H1 (cell line): Measurements from ENCODE around the gene ASPA. TPM values are rescaled to one million over a fixed set of nuclear protein-coding genes. Genes with fewer than 3 reads are reported as not detected.
A peak's percentile ranks its signal among the peaks of the same experiment; 100 is the strongest.

Source experiments
- CTCF ChIA-PET: fragments of 300-600 bp; sonication (Branson Sonifier 250); formaldehyde crosslinking; loops from one replicate; lab custom pipeline; 2021; ENCODE audit not compliant: partially characterized antibody; lab: Charles Lee
- POLR2A ChIA-PET: fragments of 300-600 bp; sonication (Branson Sonifier 250); formaldehyde crosslinking; loops from one replicate; lab custom pipeline; 2021; ENCODE audit warnings: inconsistent platforms; ENCODE audit not compliant: partially characterized antibody; lab: Charles Lee
- DNase-seq, 2 experiments: peaks; one replicate each; pipeline versions ENCODE4 v3.0.0 to v3.0.0-alpha.2; 2010 to 2022; ENCODE audit warnings: low spot score in 2 of 2, low read depth in 1 of 2, mixed read lengths in 1 of 2
- FAIRE-seq: peaks from 2 replicates; lab custom pipeline; 2011; peaks lifted over from hg19 to GRCh38; lab: Jason Lieb, UNC
- H2AFZ ChIP-seq: 2 replicates; pipeline ENCODE4 v1.8.1; 2012; ENCODE audit warnings: low read length, inconsistent platforms
- H2AK5ac ChIP-seq: 2 replicates; pipeline ENCODE4 v1.6.1; 2013; ENCODE audit warnings: low read depth, low read length
- H2BK120ac ChIP-seq: replicated peaks from 2 replicates; pipeline ENCODE3; 2013; ENCODE audit warnings: low read depth, low read length, inconsistent platforms
- H2BK12ac ChIP-seq: 2 replicates; pipeline ENCODE4 v1.6.1; 2013; ENCODE audit warnings: low read depth, low read length
- H2BK15ac ChIP-seq: 2 replicates; pipeline ENCODE4 v1.6.1; 2013; ENCODE audit warnings: low read length
- H2BK20ac ChIP-seq: 2 replicates; pipeline ENCODE4 v1.6.1; 2013; ENCODE audit warnings: low read length
- H2BK5ac ChIP-seq: 2 replicates; pipeline ENCODE4 v1.6.1; 2013; ENCODE audit warnings: low read depth, low read length
- H3K14ac ChIP-seq: 2 replicates; pipeline ENCODE4 v1.6.1; 2013; ENCODE audit warnings: inconsistent platforms; ENCODE audit not compliant: insufficient read length
- H3K18ac ChIP-seq: 2 replicates; pipeline ENCODE4 v1.6.1; 2013; ENCODE audit warnings: low read length; ENCODE audit errors: extremely low read depth
- H3K23ac ChIP-seq: 2 replicates; pipeline ENCODE4 v1.6.1; 2013; ENCODE audit warnings: inconsistent platforms; ENCODE audit not compliant: insufficient read length
- H3K23me2 ChIP-seq: 2 replicates; pipeline ENCODE4 v1.6.1; 2013; ENCODE audit warnings: low read depth, low read length
- H3K27ac ChIP-seq: 2 replicates; pipeline ENCODE4 v1.6.1; 2011; ENCODE audit warnings: low read depth, low read length, inconsistent platforms
- H3K27me3 ChIP-seq, 4 experiments: replicated peaks in 1 of 4; 1 replicate in 1 of 4; 2 replicates in 3 of 4; pipeline versions ENCODE4 v1.6.1 to v1.8.1; 2011 to 2013; ENCODE audit warnings: low read length in 3 of 4, mild to moderate bottlenecking in 3 of 4, inconsistent platforms in 2 of 4, mixed read lengths in 2 of 4, moderate library complexity in 1 of 4; ENCODE audit not compliant: control insufficient read depth in 3 of 4, insufficient read depth in 3 of 4; ENCODE audit errors: extremely low read depth in 1 of 4
- H3K36me3 ChIP-seq, 4 experiments: 2 replicates each; pipeline versions ENCODE4 v1.6.1 to v1.8.1; 2011 to 2013; ENCODE audit warnings: mild to moderate bottlenecking in 4 of 4, low read length in 3 of 4, moderate library complexity in 2 of 4, control low read depth in 1 of 4, inconsistent platforms in 1 of 4; ENCODE audit not compliant: insufficient read depth in 4 of 4, control insufficient read depth in 2 of 4
- H3K4ac ChIP-seq: replicated peaks from 2 replicates; pipeline ENCODE3; 2013; ENCODE audit warnings: low read length, low read depth, mixed read lengths, inconsistent platforms; ENCODE audit not compliant: insufficient read length
- H3K4me1 ChIP-seq, 4 experiments: replicated peaks in 1 of 4; 1 replicate in 1 of 4; 2 replicates in 3 of 4; pipeline versions ENCODE4 v1.6.1 to v1.8.1; 2011 to 2013; ENCODE audit warnings: low read length in 3 of 4, inconsistent platforms in 2 of 4, mixed read lengths in 1 of 4; ENCODE audit not compliant: insufficient read depth in 4 of 4, control insufficient read depth in 3 of 4
- H3K4me2 ChIP-seq, 2 experiments: 2 replicates each; pipeline versions ENCODE4 v1.6.1 to v1.8.1; 2011 to 2013; ENCODE audit warnings: low read depth in 2 of 2, low read length in 2 of 2, control low read depth in 1 of 2, inconsistent platforms in 1 of 2, mild to moderate bottlenecking in 1 of 2; ENCODE audit not compliant: insufficient read depth in 1 of 2
- H3K4me3 ChIP-seq, 4 experiments: fragments of 200-600, 300-600 bp in 1 of 4; sonication (generic), shearing (Covaris generic), sonication (Bioruptor Twin) in 1 of 4; 2 replicates each; pipeline versions ENCODE4 v1.5.1 to v1.8.1; 2011 to 2016; ENCODE audit warnings: low read length in 4 of 4, low read depth in 3 of 4, control low read depth in 2 of 4, inconsistent platforms in 2 of 4, mild to moderate bottlenecking in 2 of 4, mixed read lengths in 1 of 4, moderate library complexity in 1 of 4; ENCODE audit not compliant: insufficient read depth in 2 of 4; ENCODE audit errors: extremely low read depth in 1 of 4
- H3K56ac ChIP-seq: replicated peaks from 2 replicates; pipeline ENCODE3; 2013; ENCODE audit warnings: low read depth, mild to moderate bottlenecking, mixed read lengths, low read length, inconsistent platforms; ENCODE audit not compliant: insufficient read length
- H3K79me1 ChIP-seq: 2 replicates; pipeline ENCODE4 v1.6.1; 2013; ENCODE audit warnings: low read depth, low read length, control low read depth
- H3K79me2 ChIP-seq, 2 experiments: 2 replicates each; pipeline versions ENCODE4 v1.6.1 to v1.8.1; 2012 to 2013; ENCODE audit warnings: low read length in 2 of 2, mild to moderate bottlenecking in 2 of 2, inconsistent platforms in 1 of 2; ENCODE audit not compliant: insufficient read depth in 2 of 2, control insufficient read depth in 1 of 2
- H3K9ac ChIP-seq, 4 experiments: replicated peaks in 1 of 4; 1 replicate in 1 of 4; 2 replicates in 3 of 4; pipeline versions ENCODE4 v1.6.1 to v1.8.1; 2011 to 2013; ENCODE audit warnings: low read depth in 3 of 4, low read length in 3 of 4, control low read depth in 2 of 4, mild to moderate bottlenecking in 2 of 4, moderate library complexity in 2 of 4, inconsistent platforms in 1 of 4; ENCODE audit errors: extremely low read depth in 1 of 4
- H3K9me3 ChIP-seq, 2 experiments: 2 replicates each; pipeline versions ENCODE4 v1.6.1 to v1.8.1; 2012 to 2013; ENCODE audit warnings: mild to moderate bottlenecking in 2 of 2, moderate library complexity in 2 of 2, control low read depth in 1 of 2, inconsistent platforms in 1 of 2, low read depth in 1 of 2, low read length in 1 of 2, mixed read lengths in 1 of 2; ENCODE audit not compliant: insufficient read depth in 2 of 2
- H4K20me1 ChIP-seq, 2 experiments: replicated peaks in 1 of 2; 2 replicates each; pipeline versions ENCODE3 to v1.8.1; 2011 to 2013; ENCODE audit warnings: inconsistent platforms in 2 of 2, low read length in 2 of 2, mild to moderate bottlenecking in 1 of 2; ENCODE audit not compliant: insufficient read depth in 2 of 2, control insufficient read depth in 1 of 2
- H4K5ac ChIP-seq: 2 replicates; pipeline ENCODE4 v1.6.1; 2013; ENCODE audit warnings: low read length, low read depth, mixed read lengths, inconsistent platforms; ENCODE audit not compliant: insufficient read length
- H4K8ac ChIP-seq: 2 replicates; pipeline ENCODE4 v1.8.0; 2013; ENCODE audit warnings: mild to moderate bottlenecking, moderate library complexity, low read length, inconsistent platforms; ENCODE audit not compliant: insufficient read depth; ENCODE audit errors: extremely low read depth
- H4K91ac ChIP-seq: replicated peaks from 2 replicates; pipeline ENCODE3; 2013; ENCODE audit warnings: low read length, mixed read lengths, inconsistent platforms; ENCODE audit not compliant: insufficient read length
- ATF2 ChIP-seq: IDR thresholded peaks from 2 replicates; pipeline ENCODE4 v1.6.1; 2012; ENCODE audit warnings: low read length, inconsistent platforms
- ATF3 ChIP-seq: IDR thresholded peaks from 2 replicates; pipeline ENCODE4 v1.6.1; 2011; ENCODE audit warnings: low read depth, mild to moderate bottlenecking, low read length; ENCODE audit not compliant: insufficient read depth
- EZH2 ChIP-seq: fragments of 200-600 bp; sonication (generic); IDR thresholded peaks from 2 replicates; pipeline ENCODE4 v1.7.1; 2012; ENCODE audit warnings: low read depth, mild to moderate bottlenecking, moderate library complexity, low read length, inconsistent platforms; ENCODE audit not compliant: severe bottlenecking
- GTF2F1 ChIP-seq: IDR thresholded peaks from 2 replicates; pipeline ENCODE4 v1.6.1; 2012; ENCODE audit warnings: low read depth, low read length, improper control_type of control experiment, borderline replicate concordance
- JUN ChIP-seq: IDR thresholded peaks from 2 replicates; pipeline ENCODE4 v1.6.1; 2011; ENCODE audit warnings: low read depth, mild to moderate bottlenecking, improper control_type of control experiment, low read length
- RBBP5 ChIP-seq: IDR thresholded peaks from 2 replicates; pipeline ENCODE4 v1.7.1; 2012; ENCODE audit warnings: low read depth, mild to moderate bottlenecking, inconsistent platforms, low read length, moderate library complexity, borderline replicate concordance
- SAP30 ChIP-seq: fragments of 300-600 bp; sonication (generic); IDR thresholded peaks from 2 replicates; pipeline ENCODE4 v1.7.1; 2012; ENCODE audit warnings: low read length, moderate library complexity, mild to moderate bottlenecking, inconsistent platforms; ENCODE audit not compliant: insufficient read depth, insufficient replicate concordance
- SP4 ChIP-seq: IDR thresholded peaks from 2 replicates; pipeline ENCODE4 v1.6.1; 2012; ENCODE audit warnings: low read length, inconsistent platforms
- SUZ12 ChIP-seq: fragments of 200-600 bp; sonication (generic); IDR thresholded peaks from 2 replicates; pipeline ENCODE4 v1.6.1; 2012; ENCODE audit warnings: mild to moderate bottlenecking, inconsistent platforms, low read length, moderate library complexity, mixed read lengths
- TAF7 ChIP-seq: optimal IDR thresholded peaks from 2 replicates; pipeline ENCODE3; 2011; ENCODE audit warnings: low read depth, mild to moderate bottlenecking, inconsistent platforms, low read length, moderate library complexity, borderline replicate concordance
- YY1 ChIP-seq: IDR thresholded peaks from 2 replicates; pipeline ENCODE4 v1.6.1; 2011; ENCODE audit warnings: low read depth, mild to moderate bottlenecking, low read length
- WGBS, 2 experiments: shearing (Covaris generic) in 1 of 2; methylation state at CpG; one replicate each; pipeline versions ENCODE4 v1.1.6 to v1.1.7; 2013 to 2015; ENCODE audit warnings: low lambda C conversion rate in 2 of 2, mixed read lengths in 2 of 2, inconsistent platforms in 1 of 2, low coverage in 1 of 2, missing lambda C conversion rate in 1 of 2; ENCODE audit not compliant: insufficient replicate concordance in 2 of 2, insufficient coverage in 1 of 2, insufficient read length in 1 of 2; ENCODE audit errors: extremely low coverage in 1 of 2, missing lambda C conversion rate in 1 of 2; 5-methylcytosine and 5-hydroxymethylcytosine counted together
- polyA plus RNA-seq, 7 experiments: library from polyadenylated mRNA; depleted of rRNA in 3 of 7; stranded (reverse) in 5 of 7; unstranded in 2 of 7; fragments of >200 nt in 5 of 7; fragments of 200-250 nt in 2 of 7; gene quantifications; 1 replicate in 5 of 7; 2 replicates in 1 of 7; 4 replicates in 1 of 7; pipeline versions ENCODE4 v1.2.1 to v1.2.3, GENCODE V29; 2011 to 2013; ENCODE audit warnings: missing spikeins in 2 of 7, mixed read lengths in 2 of 7
- total RNA-seq: library from RNA; stranded (reverse); fragmentation: NEBNext Ultra II Directional; extraction: Animal tissue kit (Norgen Biotek cat#: 25700); gene quantifications from 2 replicates; pipeline ENCODE4 v1.2.1, GENCODE V29; 2021

Gene ASPA
- total and polyA plus RNA-seq, 2 of the 8 experiments (the other 6 are each of a cell fraction or from before 2014, with no cell fraction given) = 0.03 TPM; not detected in 1

GRCh38 chr17:3528403-3528851 is 52.6 kb downstream of the ASPA start:
- no peak overlapping the region for H3K14ac ChIP-seq
- POLR2A ChIA-PET = no interaction called here
- FAIRE-seq = no peak
- TF ChIP-seq EZH2 (no peak), YY1 (no peak), JUN (no peak), RBBP5 (no peak), ATF3 (no peak), GTF2F1 (no peak), SUZ12 (no peak), SP4 (no peak), SAP30 (no peak), TAF7 (no peak), ATF2 (no peak)

More at GRCh38 chr17:3528403-3528851, 52.6 kb downstream of the ASPA start:
- Histone ChIP-seq H2BK120ac (peak overlapping the region; percentile 21), H3K23me2 (peaks cover 3% of the 10 kb centered on the region; the same call in 1 of the 2 replicates), H2BK12ac (no peak overlapping the region), H4K20me1 (no peaks in the 10 kb centered on the region), H3K27ac (no peak overlapping the region), H3K27me3 (no peaks in the 10 kb centered on the region), H3K9ac (no peak overlapping the region), H4K5ac (no peak overlapping the region), H3K56ac (no peak overlapping the region), H3K4ac (no peak overlapping the region), H2BK15ac (no peak overlapping the region), H4K8ac (no peak overlapping the region), H3K79me2 (no peaks in the 10 kb centered on the region), H2AFZ (no peak overlapping the region), H3K4me2 (no peak overlapping the region), H3K23ac (no peak overlapping the region), H4K91ac (no peak overlapping the region), H3K4me3 (no peak overlapping the region), H3K18ac (no peak overlapping the region), H3K4me1 (peaks cover 0 to 13% (median 4%) of the 10 kb centered on the region in 4 experiments; a peak in 5 of 7 replicates), H2BK20ac (0 out of 2 replicates have a peak overlapping the region, but pooled peaks have one; percentile 86), H3K79me1 (no peaks in the 10 kb centered on the region), H3K9me3 (no peaks in the 10 kb centered on the region), H2AK5ac (no peak overlapping the region), H3K36me3 (no peaks in the 10 kb centered on the region), H2BK5ac (no peak overlapping the region)
- WGBS, 2 experiments = 85% methylated on average over 13 of the region's 14 CpGs; no CpG with 5 or more reads in 1 of the 2 experiments
- no peak for DNase-seq
- CTCF ChIA-PET = no interaction called here
